Subcutaneous abdominal adipose tissue (tissue), 5 donors: ENCODE measurements around the gene CLSTN1.
A peak's percentile ranks its signal among the peaks of the same experiment; 100 is the strongest.

Experiments used
- H3K27ac ChIP-seq: one replicate; pipeline ENCODE4 v1.7.0; 2013; ENCODE audit warnings: low read depth, mild to moderate bottlenecking, inconsistent platforms, low read length, moderate library complexity
- H3K27me3 ChIP-seq, 5 donors: one replicate each; pipeline ENCODE4 v1.7.0; 2013; ENCODE audit warnings: low read length in 5 of 5, inconsistent platforms in 1 of 5; ENCODE audit not compliant: control insufficient read depth in 5 of 5, insufficient read depth in 4 of 5
- H3K36me3 ChIP-seq, 5 donors: one replicate each; pipeline ENCODE4 v1.7.0; 2013; ENCODE audit warnings: low read length in 5 of 5; ENCODE audit not compliant: control insufficient read depth in 5 of 5, insufficient read depth in 5 of 5
- H3K4me1 ChIP-seq, 5 donors: one replicate each; pipeline ENCODE4 v1.7.0; 2013; ENCODE audit warnings: low read length in 5 of 5, mild to moderate bottlenecking in 3 of 5, moderate library complexity in 1 of 5; ENCODE audit not compliant: control insufficient read depth in 5 of 5, insufficient read depth in 5 of 5
- H3K4me3 ChIP-seq, 5 donors: one replicate each; pipeline ENCODE4 v1.7.0; 2013; ENCODE audit warnings: low read length in 5 of 5, low read depth in 1 of 5
- H3K9ac ChIP-seq, 5 donors: one replicate each; pipeline ENCODE4 v1.7.0; 2013; ENCODE audit warnings: low read length in 5 of 5, mild to moderate bottlenecking in 4 of 5, moderate library complexity in 3 of 5
- H3K9me3 ChIP-seq, 5 donors: one replicate each; pipeline ENCODE4 v1.7.0; 2013; ENCODE audit warnings: low read length in 5 of 5; ENCODE audit not compliant: control insufficient read depth in 5 of 5
- donor health status: healthy.
- donor health status: healthy.
- donor health status: healthy.
- donor health status: healthy.
- donor health status: healthy.

Gene CLSTN1

GRCh38 chr1:9835404-9835757 lies 11.6 kb upstream of the CLSTN1 start:
- Histone ChIP-seq H3K27ac (no peak overlapping the region), H3K9ac (no peak overlapping the region), H3K9me3 (no peaks in the 10 kb centered on the region), H3K4me3 (peak overlapping the region in 1 of 5 donors; percentile 14), H3K27me3 (no peaks in the 10 kb centered on the region), H3K4me1 (peaks cover 0 to 12% (median 10%) of the 10 kb centered on the region in 5 donors), H3K36me3 (no peaks in the 10 kb centered on the region)

GRCh38 chr1:9833632-9834031 lies 9.9 kb upstream of the CLSTN1 start:
- H3K4me1 ChIP-seq = peaks cover 0 to 12% (median 10%) of the 10 kb centered on the region in 5 donors
- H3K4me3 ChIP-seq = no peak overlapping the region
- H3K9ac ChIP-seq = no peak overlapping the region
- H3K27ac ChIP-seq = no peak overlapping the region
- H3K27me3 ChIP-seq = no peaks in the 10 kb centered on the region
- H3K36me3 ChIP-seq = no peaks in the 10 kb centered on the region
- H3K9me3 ChIP-seq = no peaks in the 10 kb centered on the region

- no peak overlapping the region for H3K9ac ChIP-seq
- no peak overlapping the region for H3K27ac ChIP-seq
- H3K9me3 ChIP-seq = no peaks in the 10 kb centered on the region
- H3K27me3 ChIP-seq = no peaks in the 10 kb centered on the region
- no peaks in the 10 kb centered on the region for H3K36me3 ChIP-seq
- H3K4me1 ChIP-seq = peaks cover 2 to 26% (median 22%) of the 10 kb centered on the region in 5 donors
- no peak overlapping the region for H3K4me3 ChIP-seq
Observed at GRCh38 chr1:9827558-9828185, 3.9 kb upstream of the CLSTN1 start.

GRCh38 chr1:9826616-9827015 lies 2.9 kb upstream of the CLSTN1 start:
- no peaks in the 10 kb centered on the region for H3K36me3 ChIP-seq
- H3K4me1 ChIP-seq = peaks cover 6 to 36% (median 29%) of the 10 kb centered on the region in 5 donors
- H3K9ac ChIP-seq = no peak overlapping the region
- no peak overlapping the region for H3K4me3 ChIP-seq
- no peaks in the 10 kb centered on the region for H3K9me3 ChIP-seq
- no peak overlapping the region for H3K27ac ChIP-seq
- H3K27me3 ChIP-seq = no peaks in the 10 kb centered on the region

- peak overlapping the region; percentile 9 for H3K27ac ChIP-seq
- no peaks in the 10 kb centered on the region for H3K27me3 ChIP-seq
- H3K36me3 ChIP-seq = no peaks in the 10 kb centered on the region
- no peak overlapping the region for H3K4me3 ChIP-seq
- no peak overlapping the region for H3K9ac ChIP-seq
- peaks cover 6 to 37% (median 29%) of the 10 kb centered on the region in 5 donors for H3K4me1 ChIP-seq
- H3K9me3 ChIP-seq = no peaks in the 10 kb centered on the region
Observed at GRCh38 chr1:9826087-9826486, 2.3 kb upstream of the CLSTN1 start.

- peak overlapping the region; percentile 9 for H3K27ac ChIP-seq
- no peaks in the 10 kb centered on the region for H3K36me3 ChIP-seq
- H3K4me3 ChIP-seq = peak overlapping the region in 2 of 5 donors; percentile 62 to 73
- no peaks in the 10 kb centered on the region for H3K9me3 ChIP-seq
- peaks cover 6 to 37% (median 29%) of the 10 kb centered on the region in 5 donors for H3K4me1 ChIP-seq
- no peak overlapping the region for H3K9ac ChIP-seq
- no peaks in the 10 kb centered on the region for H3K27me3 ChIP-seq
Observed at GRCh38 chr1:9825093-9826074, 1.6 kb upstream of the CLSTN1 start.

- Histone ChIP-seq H3K27ac (peak overlapping the region; percentile 46), H3K4me3 (peak overlapping the region in 4 of 5 donors; percentile 62 to 73 (median 68)), H3K9me3 (no peaks in the 10 kb centered on the region), H3K9ac (peak overlapping the region in 2 of 5 donors; percentile 35), H3K36me3 (no peaks in the 10 kb centered on the region), H3K4me1 (peaks cover 6 to 37% (median 29%) of the 10 kb centered on the region in 5 donors), H3K27me3 (no peaks in the 10 kb centered on the region)
Observed at GRCh38 chr1:9824702-9825089, 931 bp upstream of the CLSTN1 start.

- peaks cover 6 to 37% (median 29%) of the 10 kb centered on the region in 5 donors for H3K4me1 ChIP-seq
- peak overlapping the region in 4 of 5 donors; percentile 68 to 87 (median 84) for H3K4me3 ChIP-seq
- no peak overlapping the region for H3K27ac ChIP-seq
- no peaks in the 10 kb centered on the region for H3K9me3 ChIP-seq
- H3K27me3 ChIP-seq = no peaks in the 10 kb centered on the region
- H3K9ac ChIP-seq = no peak overlapping the region
- no peaks in the 10 kb centered on the region for H3K36me3 ChIP-seq
Observed at GRCh38 chr1:9823693-9823942, 147 bp downstream of the CLSTN1 start.

GRCh38 chr1:9822897-9823692 lies 670 bp downstream of the CLSTN1 start:
- no peak overlapping the region for H3K27ac ChIP-seq
- H3K9ac ChIP-seq = peak overlapping the region in 4 of 5 donors; percentile 35 to 83 (median 54)
- H3K4me1 ChIP-seq = peaks cover 6 to 37% (median 29%) of the 10 kb centered on the region in 5 donors
- peak overlapping the region; percentile 68 to 87 (median 81) for H3K4me3 ChIP-seq
- no peaks in the 10 kb centered on the region for H3K27me3 ChIP-seq
- H3K9me3 ChIP-seq = no peaks in the 10 kb centered on the region
- no peaks in the 10 kb centered on the region for H3K36me3 ChIP-seq
